Endothelial cell of umbilical vein (primary cell): ENCODE data around the gene TARBP1.

Experiments
- CTCF ChIP-seq, 2 donors: IDR thresholded peaks; 1 replicate in 1 of 2; 2 replicates in 1 of 2; pipeline ENCODE4 v1.5.1; 2011; ENCODE audit warnings: low read length in 2 of 2, mild to moderate bottlenecking in 2 of 2, moderate library complexity in 2 of 2, control low read depth in 1 of 2, inconsistent platforms in 1 of 2, low read depth in 1 of 2; ENCODE audit not compliant: insufficient read depth in 1 of 2; ENCODE audit errors: extremely low read depth in 1 of 2
- EZH2 ChIP-seq: IDR thresholded peaks from 2 replicates; pipeline ENCODE4 v1.6.1; 2012; ENCODE audit warnings: borderline replicate concordance, low read depth, mild to moderate bottlenecking, moderate library complexity, low read length, inconsistent platforms; ENCODE audit not compliant: severe bottlenecking
- MAX ChIP-seq: IDR thresholded peaks from 2 replicates; pipeline ENCODE4 v1.6.1; 2011; ENCODE audit not compliant: insufficient read depth, insufficient read length
- POLR2A ChIP-seq: IDR thresholded peaks from 2 replicates; pipeline ENCODE4 v1.6.1; 2012; ENCODE audit warnings: low read depth, mild to moderate bottlenecking, control low read depth, low read length

GRCh38 chr1:234413485-234413884 lies 65.5 kb downstream of the TARBP1 start:
- TF ChIP-seq POLR2A: no peak
- no peak for TF ChIP-seq CTCF (IDR thresholded peaks at IDR 0.05; ENCODE audit: extremely low read depth in 1 of 2, insufficient read depth in 1 of 2, low read depth in 1 of 2, low read length in 2 of 2)
- TF ChIP-seq EZH2: no peak
- no peak for TF ChIP-seq MAX
